CD4-positive, alpha-beta memory T cell (primary cell): ENCODE measurements around the gene BUB1B. TPM values are rescaled to one million over a fixed set of nuclear protein-coding genes. Genes with fewer than 3 reads are reported as not detected.
A peak's percentile ranks its signal among the peaks of the same experiment; 100 is the strongest.
"Not testable (repeated sequence)": the region's sequence is repeated elsewhere in the genome, so short reads cannot be mapped to it uniquely, and the experiment has no call there.

Experiments
- CTCF ChIA-PET: fragments of 350-600 bp; sonication (Branson Sonifier 250); formaldehyde crosslinking; loops from one replicate; lab custom pipeline; 2021; ENCODE audit warnings: inconsistent platforms; ENCODE audit not compliant: partially characterized antibody; lab: Charles Lee
- POLR2A ChIA-PET: fragments of 350-600 bp; sonication (Branson Sonifier 250); formaldehyde crosslinking; loops from one replicate; lab custom pipeline; 2021; ENCODE audit not compliant: partially characterized antibody; lab: Charles Lee
- DNase-seq, 5 donors: peaks; one replicate each; pipeline versions ENCODE4 v3.0.0 to v3.0.0-alpha.2; 2020 to 2022; ENCODE audit warnings: mixed read lengths in 1 of 5
- H3K27ac ChIP-seq: one replicate; pipeline ENCODE4 v1.7.0; 2013; ENCODE audit warnings: low read depth, low read length
- H3K27me3 ChIP-seq: 2 replicates; pipeline ENCODE4 v1.7.0; 2013; ENCODE audit warnings: mild to moderate bottlenecking, low read length, moderate library complexity; ENCODE audit not compliant: insufficient read depth
- H3K36me3 ChIP-seq: 2 replicates; pipeline ENCODE4 v1.7.0; 2013; ENCODE audit warnings: mild to moderate bottlenecking, low read length, moderate library complexity; ENCODE audit not compliant: insufficient read depth
- H3K4me1 ChIP-seq: 2 replicates; pipeline ENCODE4 v1.7.0; 2013; ENCODE audit warnings: mild to moderate bottlenecking, low read length, moderate library complexity; ENCODE audit not compliant: insufficient read depth
- H3K4me3 ChIP-seq, 2 donors: one replicate each; pipeline ENCODE4 v1.7.0; 2013; ENCODE audit warnings: low read length in 2 of 2, mild to moderate bottlenecking in 1 of 2
- H3K9me3 ChIP-seq, 2 donors: one replicate each; pipeline ENCODE4 v1.7.0; 2013; ENCODE audit warnings: low read length in 2 of 2, control low read depth in 1 of 2; ENCODE audit not compliant: control insufficient read depth in 1 of 2
- H3K27ac Mint-ChIP-seq, 7 donors: one replicate each; pipeline ENCODE4 v1.8.0; 2020 to 2021; ENCODE audit warnings: mixed read lengths in 7 of 7, mild to moderate bottlenecking in 6 of 7, inconsistent platforms in 3 of 7, moderate library complexity in 3 of 7
- H3K27me3 Mint-ChIP-seq, 2 donors: one replicate each; pipeline ENCODE4 v1.8.0; 2020 to 2021; ENCODE audit warnings: mixed read lengths in 2 of 2
- H3K36me3 Mint-ChIP-seq, 2 donors: one replicate each; pipeline ENCODE4 v1.8.0; 2020 to 2021; ENCODE audit warnings: mixed read lengths in 2 of 2, inconsistent platforms in 1 of 2, mild to moderate bottlenecking in 1 of 2
- H3K4me1 Mint-ChIP-seq, 4 donors: one replicate each; pipeline ENCODE4 v1.8.0; 2020 to 2021; ENCODE audit warnings: mixed read lengths in 4 of 4, mild to moderate bottlenecking in 1 of 4
- H3K4me3 Mint-ChIP-seq, 8 donors: one replicate each; pipeline ENCODE4 v1.8.0; 2020 to 2021; ENCODE audit warnings: mixed read lengths in 8 of 8, mild to moderate bottlenecking in 7 of 8, moderate library complexity in 6 of 8, inconsistent platforms in 3 of 8
- H3K9me3 Mint-ChIP-seq, 8 donors: one replicate each; pipeline ENCODE4 v1.8.0; 2020 to 2021; ENCODE audit warnings: mixed read lengths in 8 of 8, mild to moderate bottlenecking in 5 of 8, inconsistent platforms in 3 of 8, moderate library complexity in 1 of 8
- intact Hi-C: fragments of 100-400 bp; cut with micrococcal nuclease; formaldehyde crosslinking; loops from one replicate; pipeline ENCODE4 v1.15.1; 2023
- polyA plus RNA-seq, 2 donors: library from polyadenylated mRNA; unstranded; fragments of 300-500 nt; fragmentation: Illumina TruSeq; gene quantifications; one replicate each; pipeline ENCODE4 v1.2.3, GENCODE V29; 2021
- total RNA-seq, 2 experiments: library from RNA; stranded (reverse); gene quantifications; one replicate each; pipeline ENCODE4 v1.2.3, GENCODE V29; 2021

The BUB1B gene
- total and polyA plus RNA-seq, 4 experiments from 2014 or later = 0.40 to 0.89 (median 0.55) TPM; not detected in 1

DNA sequence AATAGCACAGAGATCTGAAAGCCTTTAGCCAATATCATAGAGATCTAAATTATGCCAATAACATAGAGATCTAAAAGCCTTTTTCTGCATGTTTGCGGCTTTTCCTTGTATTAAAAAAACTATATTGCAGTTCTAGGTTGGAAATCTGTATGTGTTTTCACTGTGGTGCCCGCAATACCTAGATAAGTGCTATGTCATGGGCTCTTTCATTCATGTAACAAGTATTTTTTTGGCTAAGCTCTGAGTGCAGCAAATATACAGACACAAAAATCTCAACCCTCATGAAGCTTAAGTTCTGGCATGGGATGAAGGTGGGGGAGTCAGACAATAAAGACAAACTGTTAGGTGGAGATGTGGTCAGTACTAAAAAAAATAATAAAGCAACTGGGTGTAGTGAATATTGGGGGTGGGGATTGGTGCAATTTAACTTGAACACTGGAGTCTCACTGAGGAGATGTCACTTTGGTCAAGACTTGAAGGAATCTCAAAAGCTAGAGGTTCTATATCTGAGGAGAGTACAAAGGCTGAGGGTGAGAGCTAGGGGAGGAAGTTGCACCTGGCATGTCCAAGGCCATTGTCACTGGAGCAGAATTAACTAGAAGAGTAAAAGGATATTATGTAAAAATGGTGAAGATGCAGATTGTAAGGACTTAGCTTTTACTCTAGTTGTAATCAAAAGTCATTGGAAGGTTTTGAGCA is 973 bp downstream of the BUB1B start:
- H3K27ac ChIP-seq = no peak overlapping the region
- peak overlapping the region in 1 of 2 donors; percentile 88 for H3K4me3 ChIP-seq
- Mint-ChIP-seq H3K27me3 (no peaks in the 10 kb centered on the region), H3K36me3 (no peaks in the 10 kb centered on the region), H3K9me3 (no peaks in the 10 kb centered on the region), H3K4me3 (no peak overlapping the region), H3K27ac (no peak overlapping the region), H3K4me1 (peaks cover 0 to 3% (median 2%) of the 10 kb centered on the region in 4 donors)
- no peaks in the 10 kb centered on the region for H3K27me3 ChIP-seq
- no peaks in the 10 kb centered on the region for H3K36me3 ChIP-seq
- ChIA-PET CTCF (interaction anchor here (0.8 to 3.0 kb wide), 6 partner anchors 37 to 121 kb away, joined by 3 to 14 read pairs (median 4); no protein-coding TSS in a partner anchor), POLR2A (interaction anchor here (1.7 to 2.0 kb wide), 3 partner anchors 12 to 53 kb away, joined by 4 to 8 read pairs (median 8); partner anchors contain the start of gene BMF)
- no peaks in the 10 kb centered on the region for H3K9me3 ChIP-seq
- intact Hi-C loops = loop anchor here (5.0 kb wide), 1 partner anchor 240 kb away; the partner anchor contains the start of gene GPR176
- H3K4me1 ChIP-seq = peaks cover 19% of the 10 kb centered on the region
- no peak for DNase-seq

DNA sequence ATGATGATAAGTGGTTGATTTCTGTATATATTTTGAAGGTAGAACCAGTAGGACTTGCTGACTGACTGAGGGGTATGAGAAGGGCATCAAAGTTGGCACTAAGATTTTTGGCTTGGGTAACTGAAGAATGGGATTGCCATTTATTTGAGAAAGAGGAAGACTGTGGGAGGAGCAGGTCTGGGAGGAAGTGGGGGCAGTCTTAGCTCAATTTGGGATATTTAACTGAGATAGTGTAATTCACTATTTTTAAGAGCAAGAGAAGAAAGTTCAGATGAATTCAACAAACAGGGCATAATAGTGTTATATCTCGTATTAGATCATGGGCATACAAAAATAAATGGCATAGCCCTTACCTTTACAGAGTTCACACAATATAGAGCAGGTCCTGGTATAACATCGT is 1.7 kb downstream of the BUB1B start:
- ChIA-PET CTCF (interaction anchor here (1.4 to 3.0 kb wide), 2 partner anchors 56 to 58 kb away, joined by 4 to 14 read pairs; no protein-coding TSS in a partner anchor), POLR2A (interaction anchor here (1.7 to 2.0 kb wide), 2 partner anchors 11 to 54 kb away, joined by 4 to 8 read pairs; partner anchors contain the start of gene BMF)
- H3K36me3 Mint-ChIP-seq = no peaks in the 10 kb centered on the region
- H3K27ac ChIP-seq = no peak overlapping the region
- H3K4me3 ChIP-seq = no peak overlapping the region
- no peaks in the 10 kb centered on the region for H3K9me3 Mint-ChIP-seq
- peaks cover 0 to 3% (median 2%) of the 10 kb centered on the region in 4 donors for H3K4me1 Mint-ChIP-seq
- H3K27me3 Mint-ChIP-seq = no peaks in the 10 kb centered on the region
- peaks cover 19% of the 10 kb centered on the region for H3K4me1 ChIP-seq
- no peaks in the 10 kb centered on the region for H3K9me3 ChIP-seq
- no peak for DNase-seq
- H3K36me3 ChIP-seq = no peaks in the 10 kb centered on the region
- intact Hi-C loops = loop anchor here (5.0 kb wide), 1 partner anchor 240 kb away; the partner anchor contains the start of gene GPR176
- H3K27me3 ChIP-seq = no peaks in the 10 kb centered on the region
- no peak overlapping the region for H3K4me3 Mint-ChIP-seq
- no peak overlapping the region for H3K27ac Mint-ChIP-seq

- no peak for DNase-seq
- Mint-ChIP-seq H3K27me3 (no peaks in the 10 kb centered on the region), H3K4me3 (peak overlapping the region in 2 of 8 donors; percentile 9 to 62), H3K4me1 (peaks cover 0 to 3% (median 2%) of the 10 kb centered on the region in 4 donors), H3K36me3 (no peaks in the 10 kb centered on the region), H3K27ac (peak overlapping the region in 1 of 7 donors; percentile 67), H3K9me3 (no peaks in the 10 kb centered on the region)
- ChIA-PET CTCF (no interaction called here), POLR2A (interaction anchor here (0.5 to 0.6 kb wide), 2 partner anchors 12 to 228 kb away, joined by 3 to 5 read pairs; no protein-coding TSS in a partner anchor)
- H3K36me3 ChIP-seq = no peaks in the 10 kb centered on the region
- intact Hi-C loops = loop anchor here (5.0 kb wide), 1 partner anchor 242 kb away; the partner anchor contains the start of gene GPR176
- peaks cover 19% of the 10 kb centered on the region for H3K4me1 ChIP-seq
- H3K9me3 ChIP-seq = no peaks in the 10 kb centered on the region
- no peak overlapping the region for H3K27ac ChIP-seq
- H3K27me3 ChIP-seq = no peaks in the 10 kb centered on the region
- no peak overlapping the region for H3K4me3 ChIP-seq
Observed at GRCh38 chr15:40163657-40164416, 3.0 kb downstream of the BUB1B start.

- H3K4me3 ChIP-seq, H3K27ac Mint-ChIP-seq, H3K36me3 Mint-ChIP-seq, POLR2A ChIA-PET, H3K4me1 Mint-ChIP-seq, H3K4me3 Mint-ChIP-seq, H3K27me3 Mint-ChIP-seq, H3K9me3 ChIP-seq, intact Hi-C loops, H3K27me3 ChIP-seq, H3K36me3 ChIP-seq, H3K27ac ChIP-seq, H3K4me1 ChIP-seq, H3K9me3 Mint-ChIP-seq, DNase-seq: not testable (repeated sequence)
- CTCF ChIA-PET = interaction anchor here (0.9 to 1.5 kb wide), 2 partner anchors 50 to 63 kb away, joined by 3 to 4 read pairs; no protein-coding TSS in a partner anchor
Observed at GRCh38 chr15:40167374-40167773, 6.5 kb downstream of the BUB1B start.

- POLR2A ChIA-PET = interaction anchor here (0.6 to 1.2 kb wide), 2 partner anchors 9 to 11 kb away, joined by 3 to 5 read pairs; no protein-coding TSS in a partner anchor
- H3K4me1 ChIP-seq = peaks cover 9% of the 10 kb centered on the region
- no peaks in the 10 kb centered on the region for H3K27me3 ChIP-seq
- Mint-ChIP-seq H3K4me3 (no peak overlapping the region), H3K4me1 (peaks cover 4 to 6% (median 5%) of the 10 kb centered on the region in 4 donors), H3K27me3 (no peaks in the 10 kb centered on the region), H3K27ac (no peak overlapping the region), H3K9me3 (no peaks in the 10 kb centered on the region), H3K36me3 (no peaks in the 10 kb centered on the region)
- H3K27ac ChIP-seq = no peak overlapping the region
- CTCF ChIA-PET = interaction anchor here (1.8 to 1.9 kb wide), 2 partner anchors 42 to 70 kb away, joined by 6 read pairs; no protein-coding TSS in a partner anchor
- H3K9me3 ChIP-seq = no peaks in the 10 kb centered on the region
- no peaks in the 10 kb centered on the region for H3K36me3 ChIP-seq
- intact Hi-C loops = no loop called here
- H3K4me3 ChIP-seq = no peak overlapping the region
- DNase-seq = no peak
Observed at GRCh38 chr15:40175160-40175559, 14.3 kb downstream of the BUB1B start.

- peak overlapping the region; percentile 24 to 85 (median 65) for H3K27ac Mint-ChIP-seq
- CTCF ChIA-PET = interaction anchor here (1.5 to 1.6 kb wide), 2 partner anchors 48 to 92 kb away, joined by 3 to 4 read pairs; no protein-coding TSS in a partner anchor
- Histone ChIP-seq H3K9me3 (no peaks in the 10 kb centered on the region), H3K27ac (no peak overlapping the region), H3K27me3 (no peaks in the 10 kb centered on the region), H3K4me1 (peaks cover 40% of the 10 kb centered on the region), H3K4me3 (peak overlapping the region in 1 of 2 donors; percentile 10), H3K36me3 (no peaks in the 10 kb centered on the region)
- H3K9me3 Mint-ChIP-seq = no peaks in the 10 kb centered on the region
- peak overlapping the region in 7 of 8 donors; percentile 26 to 70 (median 57) for H3K4me3 Mint-ChIP-seq
- intact Hi-C loops = no loop called here
- H3K27me3 Mint-ChIP-seq = no peaks in the 10 kb centered on the region
- POLR2A ChIA-PET = no interaction called here
- no peak for DNase-seq
- no peaks in the 10 kb centered on the region for H3K36me3 Mint-ChIP-seq
- H3K4me1 Mint-ChIP-seq = peaks cover 23 to 37% (median 32%) of the 10 kb centered on the region in 4 donors
Observed at GRCh38 chr15:40182358-40183029, 21.6 kb downstream of the BUB1B start.
